ENCODE measurements around the gene MYH13.

MYH13 gene

GRCh38 chr17:10323812-10324610, 48.8 kb downstream of the MYH13 start:
- TF ChIP-seq, protein P1, sequence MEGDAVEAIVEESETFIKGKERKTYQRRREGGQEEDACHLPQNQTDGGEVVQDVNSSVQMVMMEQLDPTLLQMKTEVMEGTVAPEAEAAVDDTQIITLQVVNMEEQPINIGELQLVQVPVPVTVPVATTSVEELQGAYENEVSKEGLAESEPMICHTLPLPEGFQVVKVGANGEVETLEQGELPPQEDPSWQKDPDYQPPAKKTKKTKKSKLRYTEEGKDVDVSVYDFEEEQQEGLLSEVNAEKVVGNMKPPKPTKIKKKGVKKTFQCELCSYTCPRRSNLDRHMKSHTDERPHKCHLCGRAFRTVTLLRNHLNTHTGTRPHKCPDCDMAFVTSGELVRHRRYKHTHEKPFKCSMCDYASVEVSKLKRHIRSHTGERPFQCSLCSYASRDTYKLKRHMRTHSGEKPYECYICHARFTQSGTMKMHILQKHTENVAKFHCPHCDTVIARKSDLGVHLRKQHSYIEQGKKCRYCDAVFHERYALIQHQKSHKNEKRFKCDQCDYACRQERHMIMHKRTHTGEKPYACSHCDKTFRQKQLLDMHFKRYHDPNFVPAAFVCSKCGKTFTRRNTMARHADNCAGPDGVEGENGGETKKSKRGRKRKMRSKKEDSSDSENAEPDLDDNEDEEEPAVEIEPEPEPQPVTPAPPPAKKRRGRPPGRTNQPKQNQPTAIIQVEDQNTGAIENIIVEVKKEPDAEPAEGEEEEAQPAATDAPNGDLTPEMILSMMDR (IDR thresholded peaks at IDR 0.05), result no peak

GRCh38 chr17:10318535-10318934, 54.3 kb downstream of the MYH13 start:
- TF ChIP-seq, protein P1 (IDR thresholded peaks at IDR 0.05), result no peak
- no peak overlapping the region for H3K27ac ChIP-seq
- H2AFZ ChIP-seq, result no peak overlapping the region
- H3K4me1 ChIP-seq, result no peaks in the 10 kb centered on the region
- no peaks in the 10 kb centered on the region for H3K79me2 ChIP-seq
- H3K4me3 ChIP-seq (ENCODE audit: low read depth, low read length), result no peak overlapping the region
- no peak overlapping the region for H3K4me2 ChIP-seq (ENCODE audit: low read length)
- no peaks in the 10 kb centered on the region for H3K9me3 ChIP-seq (ENCODE audit: control insufficient read depth, low read length)
- no peaks in the 10 kb centered on the region for H3K36me3 ChIP-seq (ENCODE audit: control insufficient read depth, insufficient read depth, low read length)
- no peak overlapping the region for H3K9ac ChIP-seq
- H3K27me3 ChIP-seq (ENCODE audit: control insufficient read depth, insufficient read depth, low read length), result no peaks in the 10 kb centered on the region

More at GRCh38 chr17:10323812-10324610, 48.8 kb downstream of the MYH13 start:
- Histone ChIP-seq H3K4me2 (ENCODE audit: low read length) (no peak overlapping the region), H3K9ac (no peak overlapping the region), H3K27ac (no peak overlapping the region), H3K9me3 (ENCODE audit: control insufficient read depth, low read length) (no peaks in the 10 kb centered on the region), H3K36me3 (ENCODE audit: control insufficient read depth, insufficient read depth, low read length) (no peaks in the 10 kb centered on the region), H3K4me1 (no peaks in the 10 kb centered on the region), H2AFZ (no peak overlapping the region), H3K4me3 (ENCODE audit: low read depth, low read length) (no peak overlapping the region), H3K79me2 (no peaks in the 10 kb centered on the region), H3K27me3 (ENCODE audit: control insufficient read depth, insufficient read depth, low read length) (no peaks in the 10 kb centered on the region)

GRCh38 chr17:10317543-10317834, 55.3 kb downstream of the MYH13 start:
- Histone ChIP-seq H3K4me1 (no peaks in the 10 kb centered on the region), H3K4me2 (ENCODE audit: low read length) (no peak overlapping the region), H3K9ac (no peak overlapping the region), H3K36me3 (ENCODE audit: control insufficient read depth, insufficient read depth, low read length) (no peaks in the 10 kb centered on the region), H2AFZ (no peak overlapping the region), H3K27ac (no peak overlapping the region), H3K4me3 (ENCODE audit: low read depth, low read length) (no peak overlapping the region), H3K79me2 (no peaks in the 10 kb centered on the region), H3K27me3 (ENCODE audit: control insufficient read depth, insufficient read depth, low read length) (no peaks in the 10 kb centered on the region), H3K9me3 (ENCODE audit: control insufficient read depth, low read length) (no peaks in the 10 kb centered on the region)
- TF ChIP-seq, protein P1 (IDR thresholded peaks at IDR 0.05), result no peak

GRCh38 chr17:10316801-10317542, 55.8 kb downstream of the MYH13 start:
- Histone ChIP-seq H3K27me3 (ENCODE audit: control insufficient read depth, insufficient read depth, low read length) (no peaks in the 10 kb centered on the region), H3K9ac (no peak overlapping the region), H3K4me2 (ENCODE audit: low read length) (no peak overlapping the region), H3K36me3 (ENCODE audit: control insufficient read depth, insufficient read depth, low read length) (no peaks in the 10 kb centered on the region), H3K27ac (no peak overlapping the region), H2AFZ (no peak overlapping the region), H3K79me2 (no peaks in the 10 kb centered on the region), H3K4me3 (ENCODE audit: low read depth, low read length) (no peak overlapping the region), H3K9me3 (ENCODE audit: control insufficient read depth, low read length) (no peaks in the 10 kb centered on the region), H3K4me1 (no peaks in the 10 kb centered on the region)
- TF ChIP-seq, protein P1 (IDR thresholded peaks at IDR 0.05), result peak; percentile 35
